GM20000 (cell line): ENCODE data around the gene KRTAP6-3.

Experiments
- DNase-seq: peaks from one replicate; pipeline ENCODE4 v3.0.0; 2012; ENCODE audit warnings: low spot score
- CTCF ChIP-seq: IDR thresholded peaks from 2 replicates; pipeline ENCODE4 v1.5.1; 2012; ENCODE audit warnings: mild to moderate bottlenecking, control low read depth; ENCODE audit errors: extremely low read depth, missing control alignments

Gene KRTAP6-3

GRCh38 chr21:30592140-30592539, at the start of gene KRTAP6-3:
Gene KRTAP6-3, plus strand, starts transcription at chr21:30592440. Its CDS starts 6 bp downstream, at chr21:30592446.
- no peak for DNase-seq
- no peak for TF ChIP-seq CTCF

GRCh38 chr21:30552782-30553181, 39.5 kb upstream of the KRTAP6-3 start:
- DNase-seq: no peak
- no peak for TF ChIP-seq CTCF

GRCh38 chr21:30555095-30555494, 37.1 kb upstream of the KRTAP6-3 start:
- no peak for TF ChIP-seq CTCF
- DNase-seq: no peak

GRCh38 chr21:30561264-30561895, 30.9 kb upstream of the KRTAP6-3 start, which contains the start of gene KRTAP19-7:
Gene KRTAP19-7, minus strand, starts transcription at chr21:30561314. Its CDS starts 25 bp downstream, at chr21:30561289.
- TF ChIP-seq CTCF: no peak
- no peak for DNase-seq

- DNase-seq: no peak
- TF ChIP-seq CTCF: no peak
Observed at GRCh38 chr21:30561957-30562356, 30.3 kb upstream of the KRTAP6-3 start.

GRCh38 chr21:30563072-30563471, 29.2 kb upstream of the KRTAP6-3 start:
- DNase-seq: no peak
- TF ChIP-seq CTCF: no peak

- TF ChIP-seq CTCF: no peak
- DNase-seq: no peak
Observed at GRCh38 chr21:30563630-30564029, 28.6 kb upstream of the KRTAP6-3 start.
